Activated T-helper 2 cell treated with anti-CD3 and anti-CD28 coated beads, Interferon-gamma antibody, Interleukin-2, Interleukin-4, amounts not matched to agents 10 μg/mL and 5 μg/mL and 100 μg/mL, durations not matched to agents 14 hours and 24 hours and 36 hours (primary cell): Measurements from ENCODE around the gene ZFPL1. TPM values are rescaled to one million over a fixed set of nuclear protein-coding genes. Genes with fewer than 3 reads are reported as not detected.

Experiments
- DNase-seq: peaks from one replicate; pipeline ENCODE4 v3.0.0; 2021; ENCODE audit warnings: low spot score
- H3K27ac Mint-ChIP-seq: one replicate; pipeline ENCODE4 v1.8.0; 2021; ENCODE audit warnings: mixed read lengths
- H3K27me3 Mint-ChIP-seq: one replicate; pipeline ENCODE4 v1.8.0; 2021; ENCODE audit warnings: low read depth, mixed read lengths
- H3K36me3 Mint-ChIP-seq: one replicate; pipeline ENCODE4 v1.8.0; 2021; ENCODE audit warnings: low read depth, mixed read lengths
- H3K4me1 Mint-ChIP-seq: one replicate; pipeline ENCODE4 v1.8.0; 2021; ENCODE audit warnings: low read depth, mixed read lengths
- H3K4me3 Mint-ChIP-seq: one replicate; pipeline ENCODE4 v1.8.0; 2021; ENCODE audit warnings: low read depth, mild to moderate bottlenecking, moderate library complexity, mixed read lengths
- H3K9me3 Mint-ChIP-seq: one replicate; pipeline ENCODE4 v1.8.0; 2021; ENCODE audit warnings: mixed read lengths
- intact Hi-C: fragments of 100-400 bp; cut with micrococcal nuclease; formaldehyde crosslinking; loops from one replicate; pipeline ENCODE4 v1.15.1; 2023
- total RNA-seq: library from RNA; stranded (reverse); gene quantifications from 2 replicates; pipeline ENCODE4 v1.2.3, GENCODE V29; 2022

ZFPL1 gene
- total RNA-seq, 1 donor from 2014 or later = 37.2 TPM

DNA sequence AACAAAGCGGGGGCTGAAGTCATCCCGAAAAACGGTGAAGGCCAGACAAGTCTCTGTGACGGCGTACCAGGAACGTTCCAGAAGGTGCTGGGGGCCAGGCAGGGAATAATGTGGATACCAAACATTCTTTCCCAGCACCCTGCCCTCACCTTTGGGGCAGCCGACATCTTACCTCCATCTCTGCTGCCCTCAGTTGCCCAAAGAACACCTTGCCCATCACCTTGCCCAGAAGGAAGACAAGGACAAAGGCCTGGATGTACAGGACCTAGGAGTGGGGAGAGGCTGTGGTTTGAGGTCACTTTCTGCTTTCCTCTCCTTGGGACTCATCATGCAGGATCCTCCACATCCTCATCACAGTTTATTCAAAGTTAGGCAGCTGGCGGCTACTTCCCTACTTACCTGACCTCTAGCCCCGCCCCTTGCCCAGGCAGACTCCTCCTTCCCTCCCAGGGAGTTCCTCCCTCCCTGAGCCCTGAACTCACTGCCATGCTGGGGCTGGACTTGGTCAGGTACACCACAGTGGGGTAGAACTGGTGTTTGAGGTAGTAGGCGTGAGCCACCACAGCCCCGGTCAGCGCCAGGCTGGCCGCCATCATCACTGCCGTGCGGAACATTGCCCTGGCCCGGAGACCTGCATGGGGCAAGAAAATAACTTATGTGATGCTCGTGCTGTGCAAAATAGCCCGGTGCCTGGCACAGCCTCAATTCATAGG, 49.1 kb downstream of the ZFPL1 start:
- no peaks in the 10 kb centered on the region for H3K27me3 Mint-ChIP-seq
- H3K4me3 Mint-ChIP-seq = peak overlapping the region; percentile 96
- intact Hi-C loops = loop anchor here (5.0 kb wide), 1 partner anchor 129 kb away; the partner anchor contains the start of gene POLA2
- H3K27ac Mint-ChIP-seq = peak overlapping the region; percentile 99
- H3K4me1 Mint-ChIP-seq = peaks cover 26% of the 10 kb centered on the region
- peaks cover 41% of the 10 kb centered on the region for H3K36me3 Mint-ChIP-seq
- no peaks in the 10 kb centered on the region for H3K9me3 Mint-ChIP-seq
- DNase-seq = peak; percentile 49

DNA sequence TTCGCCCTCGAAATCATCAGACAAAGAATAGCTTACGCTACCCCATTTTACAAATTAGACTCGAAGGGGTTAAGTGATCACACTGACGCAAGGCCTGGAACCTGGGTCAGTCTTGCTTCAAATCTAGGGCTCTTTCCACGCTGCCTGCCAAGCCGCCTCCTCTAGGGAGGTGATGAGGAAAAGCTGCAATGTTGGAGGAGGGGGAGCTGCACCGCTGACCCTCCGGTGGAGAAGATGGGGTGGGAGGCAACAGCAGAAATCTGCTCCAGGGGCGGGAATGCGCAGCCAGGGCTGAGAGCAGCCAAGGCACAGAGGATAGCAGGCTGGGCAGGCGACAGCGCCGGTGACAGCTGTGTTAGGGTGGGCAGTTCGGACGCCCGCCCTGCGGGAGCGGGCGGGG, 49.7 kb downstream of the ZFPL1 start:
- intact Hi-C loops = loop anchor here (2.0 to 5.0 kb wide), 3 partner anchors 17 to 129 kb away; partner anchors contain the start of genes CAPN1, POLA2 and ZNHIT2

DNA sequence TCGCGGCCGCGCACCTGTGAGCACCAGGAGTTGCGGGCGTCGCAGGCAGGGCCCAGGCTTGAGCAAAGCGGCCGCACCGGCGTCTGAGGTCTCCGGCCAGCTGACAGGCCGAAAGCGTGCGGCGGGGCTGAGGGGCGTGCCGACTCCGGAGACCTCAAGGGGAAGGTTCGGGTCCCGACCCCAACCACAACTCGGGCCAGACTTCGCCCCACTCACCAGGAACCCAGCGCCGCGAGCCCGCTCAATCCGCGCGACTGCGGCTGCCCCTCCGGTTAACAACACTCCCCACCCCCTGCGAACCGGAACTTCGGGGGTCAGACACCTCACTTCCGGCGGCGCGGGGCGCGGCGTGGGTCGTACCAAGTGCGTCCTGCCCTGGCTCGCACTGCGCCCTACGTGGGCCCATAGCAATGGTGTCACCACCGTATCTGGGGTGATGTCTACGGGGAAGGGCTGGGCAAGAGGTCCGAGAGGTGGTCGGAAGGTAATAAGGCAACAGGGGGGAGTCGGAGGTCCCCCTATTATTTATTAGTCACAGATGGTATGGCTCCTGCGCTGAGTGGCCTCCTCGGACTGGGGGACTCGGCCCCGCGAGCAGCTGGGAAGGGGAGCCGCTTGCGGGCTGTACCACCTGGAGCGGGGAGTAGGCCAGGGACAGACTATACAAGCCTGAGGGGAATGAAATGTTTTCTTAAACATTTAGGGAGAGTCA, 50.4 kb downstream of the ZFPL1 start, which contains the start of gene SYVN1:
Gene SYVN1 (minus strand): TSS at position 280 of the 712 bp plus-strand sequence. CDS start 918 bp downstream, outside the sequence.
- Mint-ChIP-seq H3K27ac (peak within 1 kb of the TSS; percentile 99), H3K4me3 (peak within 1 kb of the TSS; percentile 96), H3K27me3 (no peaks in the 10 kb centered on the region), H3K36me3 (peaks cover 32% of the 10 kb centered on the region), H3K9me3 (no peaks in the 10 kb centered on the region), H3K4me1 (peaks cover 26% of the 10 kb centered on the region)
- intact Hi-C loops = loop anchor here (2.0 to 5.0 kb wide), 3 partner anchors 18 to 128 kb away; partner anchors contain the start of genes CAPN1, POLA2 and ZNHIT2
- DNase-seq = peak; percentile 90

More for the DNA sequence above, 49.7 kb downstream of the ZFPL1 start:
- no peaks in the 10 kb centered on the region for H3K9me3 Mint-ChIP-seq
- DNase-seq = peak; percentile 12
- peaks cover 26% of the 10 kb centered on the region for H3K4me1 Mint-ChIP-seq
- peak overlapping the region; percentile 96 for H3K4me3 Mint-ChIP-seq
- H3K27me3 Mint-ChIP-seq = no peaks in the 10 kb centered on the region
- H3K27ac Mint-ChIP-seq = peak overlapping the region; percentile 99
- peaks cover 35% of the 10 kb centered on the region for H3K36me3 Mint-ChIP-seq

DNA sequence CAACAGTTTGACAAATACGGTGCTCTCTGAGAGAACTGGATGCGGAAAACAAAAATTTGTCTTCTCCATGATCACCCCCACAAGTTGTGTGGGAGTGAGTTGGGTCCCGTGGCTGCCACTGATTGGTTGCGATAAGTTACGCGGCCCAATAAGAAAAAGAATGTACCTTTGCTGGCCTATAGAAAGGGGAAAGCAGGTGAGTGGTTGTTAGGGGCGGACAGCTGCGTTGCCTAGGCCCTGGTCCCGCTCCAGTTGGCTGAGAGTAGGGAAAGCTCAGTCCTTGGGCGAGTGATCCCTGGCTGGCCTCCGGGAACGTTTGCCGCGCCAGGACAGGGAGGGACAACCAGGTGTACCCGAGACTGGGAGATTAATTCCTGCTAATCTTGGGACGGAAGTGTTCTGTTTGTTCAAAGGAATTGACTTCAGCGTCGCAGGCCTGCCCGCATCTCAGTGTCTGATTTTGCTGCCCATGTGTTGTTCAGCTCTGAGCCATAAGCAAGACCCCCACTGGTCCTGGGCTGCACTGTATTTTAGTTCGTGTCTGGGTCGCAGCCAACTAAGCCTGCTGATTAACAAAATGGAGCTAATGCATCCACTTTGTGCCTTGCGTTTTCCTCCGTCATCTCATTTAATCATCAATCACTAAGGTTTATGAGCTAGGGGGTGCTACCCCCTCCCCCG, 51.1 kb downstream of the ZFPL1 start:
- H3K4me3 Mint-ChIP-seq = peak overlapping the region; percentile 96
- H3K9me3 Mint-ChIP-seq = no peaks in the 10 kb centered on the region
- peaks cover 2% of the 10 kb centered on the region for H3K27me3 Mint-ChIP-seq
- peaks cover 27% of the 10 kb centered on the region for H3K36me3 Mint-ChIP-seq
- intact Hi-C loops = loop anchor here (1.0 to 5.0 kb wide), 5 partner anchors 13 to 127 kb away; partner anchors contain the start of genes CAPN1, FAU, MRPL49 and POLA2
- H3K4me1 Mint-ChIP-seq = peaks cover 26% of the 10 kb centered on the region
- peak overlapping the region; percentile 99 for H3K27ac Mint-ChIP-seq
- peak; percentile 86 for DNase-seq

GRCh38 chr11:65135633-65136145, 51.7 kb downstream of the ZFPL1 start:
- peak overlapping the region; percentile 99 for H3K27ac Mint-ChIP-seq
- peaks cover 24% of the 10 kb centered on the region for H3K36me3 Mint-ChIP-seq
- peaks cover 26% of the 10 kb centered on the region for H3K4me1 Mint-ChIP-seq
- H3K4me3 Mint-ChIP-seq = peak overlapping the region; percentile 96
- intact Hi-C loops = loop anchor here (1.0 to 2.0 kb wide), 4 partner anchors 13 to 108 kb away; partner anchors contain the start of genes CAPN1, FAU, MRPL49 and SNX15
- no peak for DNase-seq
- H3K27me3 Mint-ChIP-seq = peaks cover 4% of the 10 kb centered on the region
- no peaks in the 10 kb centered on the region for H3K9me3 Mint-ChIP-seq

GRCh38 chr11:65136515-65137096, 52.6 kb downstream of the ZFPL1 start:
- Mint-ChIP-seq H3K27me3 (peaks cover 11% of the 10 kb centered on the region), H3K36me3 (peaks cover 15% of the 10 kb centered on the region), H3K4me1 (peaks cover 26% of the 10 kb centered on the region), H3K9me3 (no peaks in the 10 kb centered on the region), H3K27ac (no peak overlapping the region), H3K4me3 (peak overlapping the region; percentile 74)
- DNase-seq = no peak
- intact Hi-C loops = no loop called here

Other genes with a start within 250 kb of the ZFPL1 start
- gene CDC42BPG, start 239.6 kb upstream of the ZFPL1 start, total RNA-seq = 0.07 and 0.32 TPM in 2 replicates
- 107 TPM in 2 replicates for gene EHD1, start 205.6 kb upstream of the ZFPL1 start, total RNA-seq
- gene ATG2A, start 167.0 kb upstream of the ZFPL1 start, total RNA-seq = 20.7 and 26.1 TPM in 2 replicates
- gene PPP2R5B, start 159.5 kb upstream of the ZFPL1 start, total RNA-seq = 13.6 and 16.1 TPM in 2 replicates
- gene GPHA2, start 148.3 kb upstream of the ZFPL1 start, total RNA-seq = not detected in 2 replicates
- not detected in 2 replicates for gene MAJIN, start 112.1 kb upstream of the ZFPL1 start, total RNA-seq
- gene BATF2, start 87.3 kb upstream of the ZFPL1 start, total RNA-seq = 0.09 and 0.16 TPM in 2 replicates
- gene ARL2, start 70.1 kb upstream of the ZFPL1 start, total RNA-seq = 70.0 and 77.0 TPM in 2 replicates
- gene SNX15, start 56.8 kb upstream of the ZFPL1 start, total RNA-seq = 19.6 and 22.4 TPM in 2 replicates
- gene SAC3D1, start 43.0 kb upstream of the ZFPL1 start, total RNA-seq = 17.0 and 18.6 TPM in 2 replicates
- gene NAALADL1, start 25.7 kb upstream of the ZFPL1 start, total RNA-seq = 11.9 and 14.6 TPM in 2 replicates
- gene CDCA5, start 182 bp upstream of the ZFPL1 start, total RNA-seq = 82.0 and 86.8 TPM in 2 replicates
- gene VPS51, start 12.0 kb downstream of the ZFPL1 start, total RNA-seq = 121 and 133 TPM in 2 replicates
- gene TM7SF2, start 27.6 kb downstream of the ZFPL1 start, total RNA-seq = 34.4 and 36.9 TPM in 2 replicates
- gene ZNHIT2, start 33.5 kb downstream of the ZFPL1 start, total RNA-seq = 11.3 and 12.8 TPM in 2 replicates
- 1,016 and 1,034 TPM in 2 replicates for gene FAU, start 37.9 kb downstream of the ZFPL1 start, total RNA-seq
- gene MRPL49, start 38.1 kb downstream of the ZFPL1 start, total RNA-seq = 66.6 and 67.1 TPM in 2 replicates
- 40.1 and 42.2 TPM in 2 replicates for gene SYVN1, start 50.3 kb downstream of the ZFPL1 start, total RNA-seq
- not detected in 2 replicates for gene SPDYC, start 86.0 kb downstream of the ZFPL1 start, total RNA-seq
- gene CAPN1, start 97.7 kb downstream of the ZFPL1 start, total RNA-seq = 143 and 144 TPM in 2 replicates
- gene POLA2, start 177.7 kb downstream of the ZFPL1 start, total RNA-seq = 74.5 and 74.6 TPM in 2 replicates
- 3.4 and 5.1 TPM in 2 replicates for gene CDC42EP2, start 230.6 kb downstream of the ZFPL1 start, total RNA-seq
- gene DPF2, start 249.6 kb downstream of the ZFPL1 start, total RNA-seq = 77.0 and 78.1 TPM in 2 replicates